Measurements from ENCODE around the gene PPP2R3B. TPM values are rescaled to one million over a fixed set of nuclear protein-coding genes. Genes with fewer than 3 reads are reported as not detected.

Gene PPP2R3B, protein sequence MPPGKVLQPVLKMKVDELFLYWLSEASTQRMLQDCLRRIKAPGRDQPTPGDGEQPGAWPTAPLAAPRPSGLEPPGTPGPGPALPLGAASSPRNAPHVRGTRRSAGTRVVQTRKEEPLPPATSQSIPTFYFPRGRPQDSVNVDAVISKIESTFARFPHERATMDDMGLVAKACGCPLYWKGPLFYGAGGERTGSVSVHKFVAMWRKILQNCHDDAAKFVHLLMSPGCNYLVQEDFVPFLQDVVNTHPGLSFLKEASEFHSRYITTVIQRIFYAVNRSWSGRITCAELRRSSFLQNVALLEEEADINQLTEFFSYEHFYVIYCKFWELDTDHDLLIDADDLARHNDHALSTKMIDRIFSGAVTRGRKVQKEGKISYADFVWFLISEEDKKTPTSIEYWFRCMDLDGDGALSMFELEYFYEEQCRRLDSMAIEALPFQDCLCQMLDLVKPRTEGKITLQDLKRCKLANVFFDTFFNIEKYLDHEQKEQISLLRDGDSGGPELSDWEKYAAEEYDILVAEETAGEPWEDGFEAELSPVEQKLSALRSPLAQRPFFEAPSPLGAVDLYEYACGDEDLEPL
- 6.5 TPM for polyA plus RNA-seq (2013, experiment 1 of 2)
- polyA plus RNA-seq (2013, experiment 2 of 2) = 6.4 TPM

DNA sequence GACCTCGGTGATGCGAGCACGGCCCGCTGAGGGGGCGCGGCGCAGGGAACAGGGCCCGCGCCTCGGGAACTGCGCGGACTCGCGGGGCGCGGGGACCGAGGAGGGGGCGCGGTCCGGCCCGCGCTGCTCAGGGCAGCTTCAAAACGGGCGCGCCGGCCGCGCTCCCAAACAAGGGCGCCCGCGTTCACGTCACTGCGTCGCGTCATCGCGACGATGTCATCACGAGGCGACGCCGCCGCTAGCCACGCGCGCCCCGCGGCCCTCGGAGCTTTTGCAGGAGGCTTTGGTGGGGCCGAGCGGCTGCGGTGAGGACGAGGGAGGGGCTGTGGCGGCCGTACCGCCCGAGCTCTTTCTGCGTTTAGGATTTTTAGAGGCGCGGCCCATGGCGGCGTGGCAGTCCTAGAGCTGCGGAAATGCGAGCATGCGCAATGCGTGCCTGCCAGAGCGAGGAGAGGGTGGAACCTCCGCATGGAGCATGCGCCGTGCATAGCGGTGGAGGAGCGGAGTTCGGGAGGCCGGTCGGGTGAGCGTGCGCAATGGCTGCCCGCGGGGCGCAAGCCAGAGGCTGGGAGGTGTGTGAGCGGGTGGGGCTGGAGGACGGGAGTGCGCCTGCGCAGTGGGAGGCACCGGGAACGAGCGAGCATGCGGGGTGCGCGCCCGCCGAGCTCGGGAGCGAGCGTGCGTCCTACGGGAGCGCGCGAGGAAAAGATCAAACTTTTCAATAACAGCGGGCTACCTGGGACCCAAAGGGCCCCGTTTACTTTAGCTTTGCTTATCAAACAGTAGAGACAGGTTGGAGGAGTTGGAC is at the start of gene PPP2R3B:
Gene PPP2R3B (minus strand): TSS at position 140 of the 808 bp plus-strand sequence. CDS start 216 bp downstream, outside the sequence.
- Histone ChIP-seq H3K18ac (ENCODE audit: low read depth in 1 of 2, low read length in 2 of 2) (peak within 1 kb of the TSS; percentile 54 to 98), H3K27ac (ENCODE audit: low read length, poor library complexity, severe bottlenecking) (peak within 1 kb of the TSS; percentile 93), H3K27me3 (ENCODE audit: control insufficient read depth in 1 of 2, insufficient read depth in 1 of 2, low read length in 2 of 2) (no peaks in the 10 kb centered on the region), H2BK5ac (ENCODE audit: low read depth, low read length, poor library complexity, severe bottlenecking) (peak within 1 kb of the TSS; percentile 99), H3K36me3 (ENCODE audit: control insufficient read depth in 1 of 2, insufficient read depth in 2 of 2, low read depth in 1 of 2, low read length in 2 of 2) (peaks cover 0 to 5% of the 10 kb centered on the region in 2 experiments), H2AK5ac (ENCODE audit: low read length, severe bottlenecking) (no peak within 1 kb of the TSS), H3K4ac (ENCODE audit: low read depth in 1 of 2, low read length in 2 of 2) (peak within 1 kb of the TSS; percentile 62 to 93), H3K79me1 (replicated peaks; ENCODE audit: low read length, poor library complexity, severe bottlenecking) (peaks cover 22% of the 10 kb centered on the region), H2BK15ac (ENCODE audit: low read depth, poor library complexity, severe bottlenecking) (peak within 1 kb of the TSS; percentile 62), H2BK120ac (ENCODE audit: low read depth, low read length) (peak within 1 kb of the TSS; percentile 94), H3K23ac (ENCODE audit: low read length in 2 of 2) (peak within 1 kb of the TSS in 1 of 2 experiments; percentile 66), H4K91ac (ENCODE audit: low read length) (peak within 1 kb of the TSS; percentile 77), H2BK12ac (ENCODE audit: low read length in 2 of 2) (no peak within 1 kb of the TSS), H3K4me3 (ENCODE audit: insufficient read depth in 1 of 2, low read depth in 1 of 2, low read length in 2 of 2) (peak within 1 kb of the TSS; percentile 83 to 88), H2AFZ (ENCODE audit: low read depth, low read length) (peak within 1 kb of the TSS; percentile 83), H3K14ac (ENCODE audit: low read length in 2 of 2) (peak within 1 kb of the TSS in 1 of 2 experiments; percentile 96), H3K4me1 (ENCODE audit: control insufficient read depth, insufficient read depth, low read depth, low read length) (peaks cover 8% of the 10 kb centered on the region), H3K4me2 (ENCODE audit: low read length, poor library complexity, severe bottlenecking) (peak within 1 kb of the TSS; percentile 97), H3K9me3 (ENCODE audit: control insufficient read depth, low read length) (no peaks in the 10 kb centered on the region), H4K8ac (ENCODE audit: low read length) (peak within 1 kb of the TSS; percentile 86), H3K9ac (ENCODE audit: low read length) (peak within 1 kb of the TSS; percentile 96)
- WGBS = under 1% methylated on average over 91 of the region's 102 CpGs
- peak; percentile 97 for DNase-seq

DNA sequence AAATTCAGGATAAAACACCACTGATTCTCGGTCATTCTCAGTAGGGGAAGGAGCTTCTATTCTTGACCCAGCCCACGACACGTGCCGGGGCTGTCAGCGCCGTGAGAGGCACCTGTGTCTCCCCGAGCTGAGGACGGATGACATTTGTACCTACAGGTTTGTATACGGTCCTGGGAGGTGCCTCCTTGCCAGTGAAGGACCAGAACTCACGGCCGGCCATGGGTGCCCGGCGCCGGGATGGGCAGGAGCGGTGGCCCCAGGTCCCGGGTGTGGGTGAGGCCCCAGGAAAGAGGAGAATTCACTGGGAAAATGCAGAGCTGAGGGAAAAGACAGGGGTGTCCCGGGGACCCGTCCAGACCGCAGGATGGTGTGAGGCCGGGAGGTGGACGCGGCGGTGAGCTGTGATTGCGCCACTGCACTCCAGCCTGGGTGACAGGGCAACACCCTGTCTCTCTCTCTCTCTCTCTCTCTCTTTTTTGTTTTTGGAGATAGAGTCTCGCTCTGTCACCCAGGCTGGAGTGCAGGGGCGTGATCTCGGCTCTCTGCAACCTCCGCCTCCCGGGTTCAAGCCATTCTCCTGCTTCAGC is 48.9 kb upstream of the PPP2R3B start:
- no peaks in the 10 kb centered on the region for H3K9me3 ChIP-seq (ENCODE audit: control insufficient read depth, low read length)
- WGBS = 85% methylated on average over 28 of the region's 29 CpGs

DNA sequence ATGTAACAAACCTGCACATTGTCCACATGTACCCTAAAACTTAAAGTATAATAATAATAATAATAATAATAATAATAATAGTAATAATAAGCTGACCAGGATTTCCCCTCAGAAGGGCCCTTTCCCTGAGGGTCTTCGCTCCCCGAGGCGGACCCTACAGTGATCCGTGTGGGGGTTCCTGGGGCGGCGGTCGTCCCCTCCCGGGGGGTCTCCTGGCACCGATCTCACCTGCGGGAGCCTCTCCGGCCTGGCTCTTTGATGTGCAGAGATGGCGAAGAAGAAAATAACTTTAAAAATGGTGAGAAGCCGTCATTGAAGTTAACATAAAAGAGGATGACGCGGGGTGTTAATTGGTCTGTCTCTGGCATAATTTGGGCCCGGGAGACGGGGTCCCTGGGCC is 48.2 kb upstream of the PPP2R3B start:
- Histone ChIP-seq H3K27ac (ENCODE audit: low read length, poor library complexity, severe bottlenecking) (no peak overlapping the region), H3K9ac (ENCODE audit: low read length) (no peak overlapping the region), H2BK15ac (ENCODE audit: low read depth, poor library complexity, severe bottlenecking) (no peak overlapping the region), H3K36me3 (ENCODE audit: control insufficient read depth in 1 of 2, insufficient read depth in 2 of 2, low read depth in 1 of 2, low read length in 2 of 2) (no peaks in the 10 kb centered on the region), H3K4ac (ENCODE audit: low read depth in 1 of 2, low read length in 2 of 2) (no peak overlapping the region), H4K91ac (ENCODE audit: low read length) (no peak overlapping the region), H3K4me2 (ENCODE audit: low read length, poor library complexity, severe bottlenecking) (no peak overlapping the region), H2AFZ (ENCODE audit: low read depth, low read length) (no peak overlapping the region), H2BK12ac (ENCODE audit: low read length in 2 of 2) (no peak overlapping the region), H3K79me1 (replicated peaks; ENCODE audit: low read length, poor library complexity, severe bottlenecking) (no peaks in the 10 kb centered on the region), H3K14ac (ENCODE audit: low read length in 2 of 2) (no peak overlapping the region), H3K27me3 (ENCODE audit: control insufficient read depth in 1 of 2, insufficient read depth in 1 of 2, low read length in 2 of 2) (peaks cover 0 to 21% of the 10 kb centered on the region in 2 experiments), H3K4me3 (ENCODE audit: insufficient read depth in 1 of 2, low read depth in 1 of 2, low read length in 2 of 2) (no peak overlapping the region), H3K4me1 (ENCODE audit: control insufficient read depth, insufficient read depth, low read depth, low read length) (no peaks in the 10 kb centered on the region), H4K8ac (ENCODE audit: low read length) (no peak overlapping the region), H2BK120ac (ENCODE audit: low read depth, low read length) (no peak overlapping the region), H3K23ac (ENCODE audit: low read length in 2 of 2) (no peak overlapping the region), H3K18ac (ENCODE audit: low read depth in 1 of 2, low read length in 2 of 2) (no peak overlapping the region), H2AK5ac (ENCODE audit: low read length, severe bottlenecking) (no peak overlapping the region), H3K9me3 (ENCODE audit: control insufficient read depth, low read length) (no peaks in the 10 kb centered on the region), H2BK5ac (ENCODE audit: low read depth, low read length, poor library complexity, severe bottlenecking) (no peak overlapping the region)
- no peak for DNase-seq
- WGBS = 68% methylated on average over 17 of the region's 17 CpGs

More for the DNA sequence above, 48.9 kb upstream of the PPP2R3B start:
- no peak overlapping the region for H4K91ac ChIP-seq (ENCODE audit: low read length)
- H3K4me3 ChIP-seq (ENCODE audit: insufficient read depth in 1 of 2, low read depth in 1 of 2, low read length in 2 of 2) = no peak overlapping the region
- no peak overlapping the region for H2BK15ac ChIP-seq (ENCODE audit: low read depth, poor library complexity, severe bottlenecking)
- H3K36me3 ChIP-seq (ENCODE audit: control insufficient read depth in 1 of 2, insufficient read depth in 2 of 2, low read depth in 1 of 2, low read length in 2 of 2) = peaks cover 0 to 3% of the 10 kb centered on the region in 2 experiments
- H3K79me1 ChIP-seq (replicated peaks; ENCODE audit: low read length, poor library complexity, severe bottlenecking) = no peaks in the 10 kb centered on the region
- no peak overlapping the region for H3K4me2 ChIP-seq (ENCODE audit: low read length, poor library complexity, severe bottlenecking)
- no peak overlapping the region for H3K4ac ChIP-seq (ENCODE audit: low read depth in 1 of 2, low read length in 2 of 2)
- no peak overlapping the region for H3K18ac ChIP-seq (ENCODE audit: low read depth in 1 of 2, low read length in 2 of 2)
- H2BK12ac ChIP-seq (ENCODE audit: low read length in 2 of 2) = no peak overlapping the region
- H3K27ac ChIP-seq (ENCODE audit: low read length, poor library complexity, severe bottlenecking) = no peak overlapping the region
- no peak overlapping the region for H2AK5ac ChIP-seq (ENCODE audit: low read length, severe bottlenecking)
- H3K4me1 ChIP-seq (ENCODE audit: control insufficient read depth, insufficient read depth, low read depth, low read length) = no peaks in the 10 kb centered on the region
- H3K9ac ChIP-seq (ENCODE audit: low read length) = no peak overlapping the region
- no peak for DNase-seq
- no peak overlapping the region for H3K14ac ChIP-seq (ENCODE audit: low read length in 2 of 2)
- no peak overlapping the region for H2BK5ac ChIP-seq (ENCODE audit: low read depth, low read length, poor library complexity, severe bottlenecking)
- no peak overlapping the region for H4K8ac ChIP-seq (ENCODE audit: low read length)
- H3K23ac ChIP-seq (ENCODE audit: low read length in 2 of 2) = no peak overlapping the region
- H3K27me3 ChIP-seq (ENCODE audit: control insufficient read depth in 1 of 2, insufficient read depth in 1 of 2, low read length in 2 of 2) = peaks cover 0 to 21% of the 10 kb centered on the region in 2 experiments
- no peak overlapping the region for H2BK120ac ChIP-seq (ENCODE audit: low read depth, low read length)
- no peak overlapping the region for H2AFZ ChIP-seq (ENCODE audit: low read depth, low read length)

Data from mesenchymal stem cell (in vitro differentiated cells and primary cell).